H1 (cell line): ENCODE results near the gene NDUFAB1. TPM values are rescaled to one million over a fixed set of nuclear protein-coding genes. Genes with fewer than 3 reads are reported as not detected.

Source experiments
- CTCF ChIA-PET: fragments of 300-600 bp; sonication (Branson Sonifier 250); formaldehyde crosslinking; loops from one replicate; lab custom pipeline; 2021; ENCODE audit not compliant: partially characterized antibody; lab: Charles Lee
- POLR2A ChIA-PET: fragments of 300-600 bp; sonication (Branson Sonifier 250); formaldehyde crosslinking; loops from one replicate; lab custom pipeline; 2021; ENCODE audit warnings: inconsistent platforms; ENCODE audit not compliant: partially characterized antibody; lab: Charles Lee
- DNase-seq, 2 experiments: peaks; one replicate each; pipeline versions ENCODE4 v3.0.0 to v3.0.0-alpha.2; 2010 to 2022; ENCODE audit warnings: low spot score in 2 of 2, low read depth in 1 of 2, mixed read lengths in 1 of 2
- FAIRE-seq: peaks from 2 replicates; lab custom pipeline; 2011; peaks lifted over from hg19 to GRCh38; lab: Jason Lieb, UNC
- H2AFZ ChIP-seq: 2 replicates; pipeline ENCODE4 v1.8.1; 2012; ENCODE audit warnings: low read length, inconsistent platforms
- H2AK5ac ChIP-seq: 2 replicates; pipeline ENCODE4 v1.6.1; 2013; ENCODE audit warnings: low read depth, low read length
- H2BK120ac ChIP-seq: replicated peaks from 2 replicates; pipeline ENCODE3; 2013; ENCODE audit warnings: low read depth, low read length, inconsistent platforms
- H2BK12ac ChIP-seq: 2 replicates; pipeline ENCODE4 v1.6.1; 2013; ENCODE audit warnings: low read depth, low read length
- H2BK15ac ChIP-seq: 2 replicates; pipeline ENCODE4 v1.6.1; 2013; ENCODE audit warnings: low read length
- H2BK20ac ChIP-seq: 2 replicates; pipeline ENCODE4 v1.6.1; 2013; ENCODE audit warnings: low read length
- H2BK5ac ChIP-seq: 2 replicates; pipeline ENCODE4 v1.6.1; 2013; ENCODE audit warnings: low read depth, low read length
- H3K14ac ChIP-seq: 2 replicates; pipeline ENCODE4 v1.6.1; 2013; ENCODE audit warnings: inconsistent platforms; ENCODE audit not compliant: insufficient read length
- H3K18ac ChIP-seq: 2 replicates; pipeline ENCODE4 v1.6.1; 2013; ENCODE audit warnings: low read length; ENCODE audit errors: extremely low read depth
- H3K23ac ChIP-seq: 2 replicates; pipeline ENCODE4 v1.6.1; 2013; ENCODE audit warnings: inconsistent platforms; ENCODE audit not compliant: insufficient read length
- H3K23me2 ChIP-seq: 2 replicates; pipeline ENCODE4 v1.6.1; 2013; ENCODE audit warnings: low read depth, low read length
- H3K27ac ChIP-seq: 2 replicates; pipeline ENCODE4 v1.6.1; 2011; ENCODE audit warnings: low read depth, low read length, inconsistent platforms
- H3K27me3 ChIP-seq, 4 experiments: replicated peaks in 1 of 4; 1 replicate in 1 of 4; 2 replicates in 3 of 4; pipeline versions ENCODE4 v1.6.1 to v1.8.1; 2011 to 2013; ENCODE audit warnings: low read length in 3 of 4, mild to moderate bottlenecking in 3 of 4, inconsistent platforms in 2 of 4, mixed read lengths in 2 of 4, moderate library complexity in 1 of 4; ENCODE audit not compliant: control insufficient read depth in 3 of 4, insufficient read depth in 3 of 4; ENCODE audit errors: extremely low read depth in 1 of 4
- H3K36me3 ChIP-seq, 4 experiments: 2 replicates each; pipeline versions ENCODE4 v1.6.1 to v1.8.1; 2011 to 2013; ENCODE audit warnings: mild to moderate bottlenecking in 4 of 4, low read length in 3 of 4, moderate library complexity in 2 of 4, control low read depth in 1 of 4, inconsistent platforms in 1 of 4; ENCODE audit not compliant: insufficient read depth in 4 of 4, control insufficient read depth in 2 of 4
- H3K4ac ChIP-seq: replicated peaks from 2 replicates; pipeline ENCODE3; 2013; ENCODE audit warnings: low read length, low read depth, mixed read lengths, inconsistent platforms; ENCODE audit not compliant: insufficient read length
- H3K4me1 ChIP-seq, 4 experiments: replicated peaks in 1 of 4; 1 replicate in 1 of 4; 2 replicates in 3 of 4; pipeline versions ENCODE4 v1.6.1 to v1.8.1; 2011 to 2013; ENCODE audit warnings: low read length in 3 of 4, inconsistent platforms in 2 of 4, mixed read lengths in 1 of 4; ENCODE audit not compliant: insufficient read depth in 4 of 4, control insufficient read depth in 3 of 4
- H3K4me2 ChIP-seq, 2 experiments: 2 replicates each; pipeline versions ENCODE4 v1.6.1 to v1.8.1; 2011 to 2013; ENCODE audit warnings: low read depth in 2 of 2, low read length in 2 of 2, control low read depth in 1 of 2, inconsistent platforms in 1 of 2, mild to moderate bottlenecking in 1 of 2; ENCODE audit not compliant: insufficient read depth in 1 of 2
- H3K4me3 ChIP-seq, 4 experiments: fragments of 200-600, 300-600 bp in 1 of 4; sonication (generic), shearing (Covaris generic), sonication (Bioruptor Twin) in 1 of 4; 2 replicates each; pipeline versions ENCODE4 v1.5.1 to v1.8.1; 2011 to 2016; ENCODE audit warnings: low read length in 4 of 4, low read depth in 3 of 4, control low read depth in 2 of 4, inconsistent platforms in 2 of 4, mild to moderate bottlenecking in 2 of 4, mixed read lengths in 1 of 4, moderate library complexity in 1 of 4; ENCODE audit not compliant: insufficient read depth in 2 of 4; ENCODE audit errors: extremely low read depth in 1 of 4
- H3K56ac ChIP-seq: replicated peaks from 2 replicates; pipeline ENCODE3; 2013; ENCODE audit warnings: low read depth, mild to moderate bottlenecking, mixed read lengths, low read length, inconsistent platforms; ENCODE audit not compliant: insufficient read length
- H3K79me1 ChIP-seq: 2 replicates; pipeline ENCODE4 v1.6.1; 2013; ENCODE audit warnings: low read depth, low read length, control low read depth
- H3K79me2 ChIP-seq, 2 experiments: 2 replicates each; pipeline versions ENCODE4 v1.6.1 to v1.8.1; 2012 to 2013; ENCODE audit warnings: low read length in 2 of 2, mild to moderate bottlenecking in 2 of 2, inconsistent platforms in 1 of 2; ENCODE audit not compliant: insufficient read depth in 2 of 2, control insufficient read depth in 1 of 2
- H3K9ac ChIP-seq, 4 experiments: replicated peaks in 1 of 4; 1 replicate in 1 of 4; 2 replicates in 3 of 4; pipeline versions ENCODE4 v1.6.1 to v1.8.1; 2011 to 2013; ENCODE audit warnings: low read depth in 3 of 4, low read length in 3 of 4, control low read depth in 2 of 4, mild to moderate bottlenecking in 2 of 4, moderate library complexity in 2 of 4, inconsistent platforms in 1 of 4; ENCODE audit errors: extremely low read depth in 1 of 4
- H3K9me3 ChIP-seq, 2 experiments: 2 replicates each; pipeline versions ENCODE4 v1.6.1 to v1.8.1; 2012 to 2013; ENCODE audit warnings: mild to moderate bottlenecking in 2 of 2, moderate library complexity in 2 of 2, control low read depth in 1 of 2, inconsistent platforms in 1 of 2, low read depth in 1 of 2, low read length in 1 of 2, mixed read lengths in 1 of 2; ENCODE audit not compliant: insufficient read depth in 2 of 2
- H4K20me1 ChIP-seq, 2 experiments: replicated peaks in 1 of 2; 2 replicates each; pipeline versions ENCODE3 to v1.8.1; 2011 to 2013; ENCODE audit warnings: inconsistent platforms in 2 of 2, low read length in 2 of 2, mild to moderate bottlenecking in 1 of 2; ENCODE audit not compliant: insufficient read depth in 2 of 2, control insufficient read depth in 1 of 2
- H4K5ac ChIP-seq: 2 replicates; pipeline ENCODE4 v1.6.1; 2013; ENCODE audit warnings: low read length, low read depth, mixed read lengths, inconsistent platforms; ENCODE audit not compliant: insufficient read length
- H4K8ac ChIP-seq: 2 replicates; pipeline ENCODE4 v1.8.0; 2013; ENCODE audit warnings: mild to moderate bottlenecking, moderate library complexity, low read length, inconsistent platforms; ENCODE audit not compliant: insufficient read depth; ENCODE audit errors: extremely low read depth
- H4K91ac ChIP-seq: replicated peaks from 2 replicates; pipeline ENCODE3; 2013; ENCODE audit warnings: low read length, mixed read lengths, inconsistent platforms; ENCODE audit not compliant: insufficient read length
- KDM4A ChIP-seq: IDR thresholded peaks from one replicate; pipeline ENCODE4 v1.7.1; 2012; ENCODE audit warnings: low read depth, mild to moderate bottlenecking, moderate library complexity, low read length, inconsistent platforms; ENCODE audit not compliant: severe bottlenecking
- SP2 ChIP-seq: IDR thresholded peaks from 2 replicates; pipeline ENCODE4 v1.6.1; 2012; ENCODE audit warnings: mild to moderate bottlenecking, low read length, inconsistent platforms
- WGBS, 2 experiments: shearing (Covaris generic) in 1 of 2; methylation state at CpG; one replicate each; pipeline versions ENCODE4 v1.1.6 to v1.1.7; 2013 to 2015; ENCODE audit warnings: low lambda C conversion rate in 2 of 2, mixed read lengths in 2 of 2, inconsistent platforms in 1 of 2, low coverage in 1 of 2, missing lambda C conversion rate in 1 of 2; ENCODE audit not compliant: insufficient replicate concordance in 2 of 2, insufficient coverage in 1 of 2, insufficient read length in 1 of 2; ENCODE audit errors: extremely low coverage in 1 of 2, missing lambda C conversion rate in 1 of 2; 5-methylcytosine and 5-hydroxymethylcytosine counted together
- polyA plus RNA-seq, 7 experiments: library from polyadenylated mRNA; depleted of rRNA in 3 of 7; stranded (reverse) in 5 of 7; unstranded in 2 of 7; fragments of >200 nt in 5 of 7; fragments of 200-250 nt in 2 of 7; gene quantifications; 1 replicate in 5 of 7; 2 replicates in 1 of 7; 4 replicates in 1 of 7; pipeline versions ENCODE4 v1.2.1 to v1.2.3, GENCODE V29; 2011 to 2013; ENCODE audit warnings: missing spikeins in 2 of 7, mixed read lengths in 2 of 7
- total RNA-seq: library from RNA; stranded (reverse); fragmentation: NEBNext Ultra II Directional; extraction: Animal tissue kit (Norgen Biotek cat#: 25700); gene quantifications from 2 replicates; pipeline ENCODE4 v1.2.1, GENCODE V29; 2021

NDUFAB1 gene
- total and polyA plus RNA-seq, 2 of the 8 experiments (the other 6 are each of a cell fraction or from before 2014, with no cell fraction given): 135 to 294 TPM

DNA sequence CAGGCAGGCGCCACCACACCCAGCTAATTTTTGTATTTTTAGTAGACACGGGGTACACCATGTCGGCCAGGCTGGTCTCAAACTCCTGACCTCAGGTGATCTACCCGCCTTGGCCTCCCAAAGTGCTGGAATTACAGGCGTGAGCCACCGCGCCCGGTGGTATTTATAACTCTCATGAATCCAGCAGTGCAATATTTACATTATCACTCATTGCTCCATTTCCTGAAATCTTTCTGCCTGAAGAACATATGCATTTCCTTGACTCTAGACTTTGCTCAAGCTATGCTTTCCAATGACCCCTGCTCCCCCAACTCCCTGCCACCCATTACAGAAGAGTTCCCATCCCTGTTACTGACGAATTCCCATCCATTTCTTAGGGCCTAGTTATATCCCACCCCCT lies 19.7 kb upstream of the NDUFAB1 start:
- Histone ChIP-seq H3K14ac (no peak overlapping the region), H4K8ac (no peak overlapping the region), H3K23me2 (no peaks in the 10 kb centered on the region), H2BK15ac (no peak overlapping the region), H3K18ac (no peak overlapping the region), H3K9ac (no peak overlapping the region), H4K5ac (no peak overlapping the region), H3K36me3 (peaks cover 9 to 53% (median 25%) of the 10 kb centered on the region in 4 experiments), H3K4me2 (no peak overlapping the region), H3K27me3 (no peaks in the 10 kb centered on the region), H2AK5ac (no peak overlapping the region), H2BK120ac (no peak overlapping the region), H2AFZ (no peak overlapping the region), H4K91ac (no peak overlapping the region), H2BK5ac (no peak overlapping the region), H2BK20ac (no peak overlapping the region), H3K79me2 (no peaks in the 10 kb centered on the region), H3K4ac (no peak overlapping the region), H3K4me1 (no peaks in the 10 kb centered on the region), H3K27ac (no peak overlapping the region), H3K4me3 (no peak overlapping the region), H2BK12ac (no peak overlapping the region), H3K79me1 (no peaks in the 10 kb centered on the region), H3K23ac (no peak overlapping the region), H4K20me1 (peaks cover 0 to 1% of the 10 kb centered on the region in 2 experiments), H3K56ac (no peak overlapping the region), H3K9me3 (no peaks in the 10 kb centered on the region)
- ChIA-PET POLR2A (interaction anchor here (1.0 to 2.2 kb wide), 2 partner anchors 11 kb away, joined by 3 to 10 read pairs; no protein-coding TSS in a partner anchor), CTCF (interaction anchor here (2.2 kb wide), 1 partner anchor 19 kb away, joined by 9 read pairs; the partner anchor contains the start of gene NDUFAB1)
- no peak for DNase-seq
- TF ChIP-seq KDM4A (no peak), SP2 (no peak)
- no peak for FAIRE-seq
- 91% methylated on average over 9 of the region's 9 CpGs; no CpG with 5 or more reads in 1 of the 2 experiments for WGBS, 2 experiments
